ENCODE data around the gene SEMA4D.

DNA sequence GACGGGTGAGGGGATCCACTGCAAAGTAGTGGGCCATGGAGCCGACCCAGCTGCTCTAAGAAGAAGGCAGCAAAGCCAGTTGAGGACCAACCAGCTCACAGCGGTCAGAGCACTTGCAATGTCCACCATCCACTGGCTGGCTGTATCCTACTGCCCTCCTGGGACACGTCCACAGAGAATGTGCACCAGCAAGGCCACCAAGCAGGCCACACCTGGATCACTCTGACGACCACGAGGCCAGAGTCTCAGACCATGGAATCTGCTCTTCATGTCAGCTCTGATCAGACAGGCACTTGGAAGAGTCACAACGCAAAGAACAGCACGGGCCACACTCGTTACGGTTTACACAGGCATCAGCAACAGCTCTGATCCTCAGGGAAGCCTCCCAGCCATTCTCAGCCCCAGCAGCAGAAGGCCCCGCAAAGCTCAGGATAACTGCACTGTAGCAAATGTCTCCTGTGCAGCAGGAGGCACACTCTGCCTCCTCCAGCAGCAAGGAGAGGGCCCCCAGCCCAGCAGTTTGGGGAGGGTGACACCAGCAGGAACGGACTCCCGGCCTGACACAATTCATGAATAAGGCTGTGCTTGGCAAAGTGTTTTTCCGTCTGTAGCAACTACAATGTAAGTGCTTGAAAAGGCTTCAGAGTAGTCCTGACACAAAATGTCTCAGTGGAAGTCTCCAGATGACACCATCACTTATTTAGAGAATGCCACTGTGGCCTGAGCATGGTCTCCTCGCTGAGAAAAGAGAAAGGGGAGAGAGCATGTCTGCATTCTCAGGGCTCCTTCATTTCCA lies 15.7 kb downstream of the SEMA4D start:
- TF ChIP-seq, protein P1, sequence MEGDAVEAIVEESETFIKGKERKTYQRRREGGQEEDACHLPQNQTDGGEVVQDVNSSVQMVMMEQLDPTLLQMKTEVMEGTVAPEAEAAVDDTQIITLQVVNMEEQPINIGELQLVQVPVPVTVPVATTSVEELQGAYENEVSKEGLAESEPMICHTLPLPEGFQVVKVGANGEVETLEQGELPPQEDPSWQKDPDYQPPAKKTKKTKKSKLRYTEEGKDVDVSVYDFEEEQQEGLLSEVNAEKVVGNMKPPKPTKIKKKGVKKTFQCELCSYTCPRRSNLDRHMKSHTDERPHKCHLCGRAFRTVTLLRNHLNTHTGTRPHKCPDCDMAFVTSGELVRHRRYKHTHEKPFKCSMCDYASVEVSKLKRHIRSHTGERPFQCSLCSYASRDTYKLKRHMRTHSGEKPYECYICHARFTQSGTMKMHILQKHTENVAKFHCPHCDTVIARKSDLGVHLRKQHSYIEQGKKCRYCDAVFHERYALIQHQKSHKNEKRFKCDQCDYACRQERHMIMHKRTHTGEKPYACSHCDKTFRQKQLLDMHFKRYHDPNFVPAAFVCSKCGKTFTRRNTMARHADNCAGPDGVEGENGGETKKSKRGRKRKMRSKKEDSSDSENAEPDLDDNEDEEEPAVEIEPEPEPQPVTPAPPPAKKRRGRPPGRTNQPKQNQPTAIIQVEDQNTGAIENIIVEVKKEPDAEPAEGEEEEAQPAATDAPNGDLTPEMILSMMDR (IDR thresholded peaks at IDR 0.05; ENCODE audit: borderline replicate concordance, extremely low read depth, low read length, poor library complexity, severe bottlenecking): no peak
- TF ChIP-seq EZH2 (IDR thresholded peaks at IDR 0.05; ENCODE audit: borderline replicate concordance, low read depth, low read length, severe bottlenecking): no peak
